AG10803 (cell line): ENCODE data around the gene HRH4.

Experiments
- DNase-seq: peaks from one replicate; pipeline ENCODE4 v3.0.0; 2010; ENCODE audit warnings: low read depth
- H3K4me3 ChIP-seq: 2 replicates; pipeline ENCODE4 v1.5.1; 2011; ENCODE audit warnings: mild to moderate bottlenecking, low read length, control low read depth
- CTCF ChIP-seq: conservative IDR thresholded peaks from 2 replicates; pipeline ENCODE4 v1.5.1; 2011; ENCODE audit warnings: mild to moderate bottlenecking, low read length, control low read depth, inconsistent platforms

HRH4 gene

GRCh38 chr18:24465486-24465885 is 5.0 kb downstream of the HRH4 start:
- no peak for TF ChIP-seq CTCF
- DNase-seq, result no peak
- H3K4me3 ChIP-seq, result no peak overlapping the region

- no peak for TF ChIP-seq CTCF
- no peak for DNase-seq
- H3K4me3 ChIP-seq, result no peak overlapping the region
These were observed 6.3 kb downstream of the HRH4 start for GRCh38 chr18:24466771-24467170.

- TF ChIP-seq CTCF, result no peak
- no peak overlapping the region for H3K4me3 ChIP-seq
- no peak for DNase-seq
These were observed 9.7 kb downstream of the HRH4 start for GRCh38 chr18:24470022-24470618.

- no peak overlapping the region for H3K4me3 ChIP-seq
- no peak for DNase-seq
- TF ChIP-seq CTCF, result no peak
These were observed 10.4 kb downstream of the HRH4 start for GRCh38 chr18:24470805-24471204.

- no peak overlapping the region for H3K4me3 ChIP-seq
- no peak for TF ChIP-seq CTCF
- DNase-seq, result no peak
These were observed 12.2 kb downstream of the HRH4 start for GRCh38 chr18:24472591-24472990.

GRCh38 chr18:24474406-24474805 is 14.0 kb downstream of the HRH4 start:
- DNase-seq, result no peak
- TF ChIP-seq CTCF, result no peak
- no peak overlapping the region for H3K4me3 ChIP-seq

GRCh38 chr18:24475926-24476589 is 15.6 kb downstream of the HRH4 start:
- H3K4me3 ChIP-seq, result no peak overlapping the region
- TF ChIP-seq CTCF, result no peak
- no peak for DNase-seq
